ENCODE results near the gene UQCRQ. TPM values are rescaled to one million over a fixed set of nuclear protein-coding genes. Genes with fewer than 3 reads are reported as not detected.

The UQCRQ gene
- total and polyA plus RNA-seq, 9 of the 15 experiments (the other 6 are each of a cell fraction or from before 2014, with no cell fraction given), result 235 to 2,421 (median 883) TPM

- no peak for TF ChIP-seq TGIF2 (CRISPR knock-in tag; IDR thresholded peaks at IDR 0.05)
- no peak for TF ChIP-seq ZNF384 (IDR thresholded peaks at IDR 0.05; ENCODE audit: low read depth, low read length)
- TF ChIP-seq TAF15 (IDR thresholded peaks at IDR 0.05; ENCODE audit: low read depth, low read length), result no peak
- no peak for TF ChIP-seq ZBTB43 (CRISPR knock-in tag; IDR thresholded peaks at IDR 0.05)
- TF ChIP-seq RBM34 (IDR thresholded peaks at IDR 0.05; ENCODE audit: borderline replicate concordance, insufficient read depth, low read length), result no peak
- TF ChIP-seq ETS2 (tag; IDR thresholded peaks at IDR 0.05; ENCODE audit: borderline replicate concordance, poor library complexity, severe bottlenecking), result no peak
- TF ChIP-seq ZNF318 (IDR thresholded peaks at IDR 0.05; ENCODE audit: borderline replicate concordance in 1 of 2, low read depth in 1 of 2), result no peak
- TF ChIP-seq NELFE (IDR thresholded peaks at IDR 0.05; ENCODE audit: insufficient read depth, insufficient read length), result no peak
- no peak for TF ChIP-seq PHB2 (IDR thresholded peaks at IDR 0.05; ENCODE audit: low read depth)
- TF ChIP-seq ZNF224 (CRISPR knock-in tag; IDR thresholded peaks at IDR 0.05), result peak; percentile 61; the same call in 1 of the 2 replicates
- TF ChIP-seq PPARD (CRISPR knock-in tag; IDR thresholded peaks at IDR 0.05), result no peak
- TF ChIP-seq ZNF740 (CRISPR knock-in tag; IDR thresholded peaks at IDR 0.05), result peak; percentile 56; the same call in 1 of the 2 replicates
- no peak for TF ChIP-seq ZNF740 (tag; IDR thresholded peaks at IDR 0.05)
- TF ChIP-seq THRAP3 (IDR thresholded peaks at IDR 0.05; ENCODE audit: borderline replicate concordance), result no peak
Measured at GRCh38 chr5:132829742-132830435, 36.6 kb upstream of the UQCRQ start (continued).
